GM12878 (cell line): Measurements from ENCODE around the gene CHMP6. TPM values are rescaled to one million over a fixed set of nuclear protein-coding genes. Genes with fewer than 3 reads are reported as not detected.

ENCODE experiments used
- ATAC-seq: fragments of 200-7000 bp; cut with Tn5 transposase; 3 replicates; pipeline ENCODE4 v1.9.1; 2020; ENCODE audit warnings: mild to moderate bottlenecking, moderate library complexity
- BruUV-seq: library from RNA; stranded (reverse); fragments of 400-500 nt; replicated peaks from 2 replicates; lab custom pipeline; 2021; lab: Mats Ljungman, UMichigan
- CTCF ChIA-PET: fragments of 300-600 bp; sonication (Branson Sonifier 250); formaldehyde crosslinking; extraction: SDS; loops from one replicate; lab custom pipeline; 2021; ENCODE audit warnings: inconsistent platforms; lab: Yijun Ruan, JAX
- POLR2A ChIA-PET: fragments of 350-600 bp; formaldehyde crosslinking; extraction: SDS; loops from one replicate; lab custom pipeline; 2021; ENCODE audit warnings: inconsistent platforms; lab: Charles Lee
- RAD21 ChIA-PET: fragments of 300-600 bp; sonication (Branson Sonifier 250); formaldehyde crosslinking; loops from one replicate; lab custom pipeline; 2023; ENCODE audit warnings: antibody characterized with exemption; ENCODE audit not compliant: unreplicated experiment; lab: Charles Lee
- SMC1A ChIA-PET: fragments of 300-600 bp; sonication (Branson Sonifier 250); formaldehyde crosslinking; loops from one replicate; lab custom pipeline; 2023; ENCODE audit not compliant: unreplicated experiment, uncharacterized antibody; lab: Charles Lee
- DNase-seq: peaks from one replicate; pipeline ENCODE4 v3.0.0-alpha.2; 2011; ENCODE audit warnings: low read depth, low spot score
- FAIRE-seq: peaks from 3 replicates; lab custom pipeline; 2011; peaks lifted over from hg19 to GRCh38; lab: Jason Lieb, UNC
- H2AFZ ChIP-seq: 2 replicates; pipeline ENCODE4 v1.6.0; 2011; ENCODE audit warnings: low read depth, low read length, control low read depth; ENCODE audit not compliant: control insufficient read depth
- H3K27ac ChIP-seq: 2 replicates; pipeline ENCODE4 v1.5.1; 2011; ENCODE audit warnings: control low read depth; ENCODE audit not compliant: control insufficient read depth, insufficient read depth
- H3K27me3 ChIP-seq, 2 experiments: replicated peaks in 1 of 2; 2 replicates each; pipeline versions ENCODE4 v1.6.0 to v1.6.1; 2011; ENCODE audit warnings: low read length in 1 of 2; ENCODE audit not compliant: control insufficient read depth in 2 of 2, insufficient read depth in 2 of 2
- H3K36me3 ChIP-seq, 2 experiments: 2 replicates each; pipeline ENCODE4 v1.5.1; 2011; ENCODE audit warnings: low read length in 1 of 2; ENCODE audit not compliant: control insufficient read depth in 2 of 2, insufficient read depth in 2 of 2
- H3K4me1 ChIP-seq: 2 replicates; pipeline ENCODE4 v1.6.1; 2011; ENCODE audit warnings: mild to moderate bottlenecking, low read length, moderate library complexity, mixed read lengths; ENCODE audit not compliant: control insufficient read depth, insufficient read depth
- H3K4me2 ChIP-seq: 2 replicates; pipeline ENCODE4 v1.6.0; 2011; ENCODE audit warnings: control low read depth; ENCODE audit not compliant: control insufficient read depth, insufficient read depth
- H3K4me3 ChIP-seq: fragments of 200-600 bp; sonication (generic); 2 replicates; pipeline ENCODE4 v1.5.1; 2016
- H3K79me2 ChIP-seq: 2 replicates; pipeline ENCODE4 v1.6.0; 2011; ENCODE audit warnings: low read length; ENCODE audit not compliant: control insufficient read depth, insufficient read depth
- H3K9ac ChIP-seq: 2 replicates; pipeline ENCODE4 v1.8.0; 2011; ENCODE audit warnings: low read length, control low read depth, mixed read lengths; ENCODE audit not compliant: control insufficient read depth, insufficient read depth
- H3K9me3 ChIP-seq: replicated peaks from 3 replicates; pipeline ENCODE4 v1.5.1; 2011; ENCODE audit warnings: mild to moderate bottlenecking, low read length; ENCODE audit not compliant: control insufficient read depth, insufficient read depth
- H4K20me1 ChIP-seq: 2 replicates; pipeline ENCODE4 v1.6.0; 2011; ENCODE audit not compliant: control insufficient read depth, insufficient read depth
- CBX5 ChIP-seq: sonication (generic); IDR thresholded peaks from 2 replicates; pipeline ENCODE4 v1.6.1; 2016; ENCODE audit warnings: low read depth, moderate library complexity, mild to moderate bottlenecking, inconsistent platforms
- EGR1 ChIP-seq, 2 experiments: IDR thresholded peaks; 1 replicate in 1 of 2; 2 replicates in 1 of 2; pipeline ENCODE4 v1.6.1; 2011 to 2012; ENCODE audit warnings: low read depth in 2 of 2, low read length in 2 of 2, borderline replicate concordance in 1 of 2, mild to moderate bottlenecking in 1 of 2, moderate library complexity in 1 of 2
- IKZF1 ChIP-seq: fragments of 450-650 bp; conservative IDR thresholded peaks from 2 replicates; pipeline ENCODE4 v1.6.1; 2017; ENCODE audit warnings: antibody characterized with exemption, mild to moderate bottlenecking
- MEF2A ChIP-seq: IDR thresholded peaks from 2 replicates; pipeline ENCODE4 v1.6.1; 2011; ENCODE audit warnings: low read depth, mild to moderate bottlenecking, low read length, moderate library complexity; ENCODE audit not compliant: insufficient read depth
- PAX8 ChIP-seq: fragments of 450-650 bp; IDR thresholded peaks from 2 replicates; pipeline ENCODE4 v1.6.1; 2017; ENCODE audit warnings: mild to moderate bottlenecking, moderate library complexity
- PBX3 ChIP-seq: IDR thresholded peaks from 2 replicates; pipeline ENCODE4 v1.6.1; 2011; ENCODE audit warnings: mild to moderate bottlenecking, low read depth, low read length, moderate library complexity; ENCODE audit not compliant: insufficient replicate concordance
- TCF12 ChIP-seq: IDR thresholded peaks from 2 replicates; pipeline ENCODE4 v1.6.1; 2011; ENCODE audit warnings: low read depth, mild to moderate bottlenecking, low read length
- ZBTB40 ChIP-seq: fragments of 450-650 bp; IDR thresholded peaks from 2 replicates; pipeline ENCODE4 v1.6.1; 2016; ENCODE audit warnings: mild to moderate bottlenecking, moderate library complexity, borderline replicate concordance
- ZNF207 ChIP-seq: fragments of 450-650 bp; IDR thresholded peaks from 2 replicates; pipeline ENCODE4 v1.6.1; 2014; ENCODE audit warnings: antibody characterized with exemption, mild to moderate bottlenecking, borderline replicate concordance
- WGBS: methylation state at CpG from one replicate; pipeline ENCODE4 v1.1.6; 2016; ENCODE audit warnings: low lambda C conversion rate; ENCODE audit not compliant: insufficient replicate concordance, insufficient coverage; ENCODE audit errors: missing lambda C conversion rate; 5-methylcytosine and 5-hydroxymethylcytosine counted together
- in situ Hi-C: fragments of 300-500 bp; cut with MboI; formaldehyde crosslinking; loops from 9 replicates; pipeline ENCODE4 v1.14.3; 2018; ENCODE audit warnings: mixed read lengths
- intact Hi-C: fragments of 100-400 bp; cut with micrococcal nuclease; formaldehyde crosslinking; loops from one replicate; pipeline ENCODE4 v1.14.2; 2022; ENCODE audit not compliant: unreplicated experiment
- polyA plus RNA-seq, 11 experiments: library from polyadenylated mRNA; depleted of rRNA in 4 of 11; unstranded in 6 of 11; stranded (reverse) in 5 of 11; fragments of >200 nt; fragmentation: Nextera tagmentation in 4 of 11; fragmentation: Illumina TruSeq in 1 of 11; extraction: Ambion mirVana in 4 of 11; extraction: Trizol in 1 of 11; gene quantifications; 1 replicate in 1 of 11; 2 replicates in 10 of 11; pipeline versions ENCODE4 v1.2.1 to v1.2.3, GENCODE V29; 2011 to 2016; ENCODE audit warnings: inconsistent platforms in 2 of 11, missing spikeins in 2 of 11, low read depth in 1 of 11
- total RNA-seq, 4 experiments: library from RNA; depleted of rRNA in 3 of 4; stranded (reverse); fragments of >200 nt in 3 of 4; fragmentation: Illumina TruSeq in 1 of 4; extraction: Trizol in 1 of 4; gene quantifications; 2 replicates each; pipeline versions ENCODE4 v1.2.1 to v1.2.3, GENCODE V29; 2013 to 2021

CHMP6 gene
- total and polyA plus RNA-seq, 10 of the 15 experiments (the other 5 are each of a cell fraction or from before 2014, with no cell fraction given): 0.21 to 37.9 (median 14.7) TPM

- 0 out of 3 replicates have a peak, but pooled peaks of 1 of the 2 experiments have one; percentile 13 for TF ChIP-seq EGR1 (IDR thresholded peaks at IDR 0.05; ENCODE audit: borderline replicate concordance in 1 of 2, low read depth in 2 of 2, low read length in 2 of 2)
- 0 out of 2 replicates have a peak, but pooled peaks have one; percentile 10 for TF ChIP-seq ZBTB40
These were observed 671 bp downstream of the CHMP6 start (continued) for GRCh38 chr17:80992077-80992947.

GRCh38 chr17:80992948-80993624, 1.4 kb downstream of the CHMP6 start:
- FAIRE-seq (peak; percentile 35), ATAC-seq (peak; percentile 40), DNase-seq (no peak)
- Histone ChIP-seq H3K36me3 (peaks cover 2 to 5% of the 10 kb centered on the region in 2 experiments; a peak in 3 of 4 replicates), H3K27ac (peak overlapping the region; percentile 25; the same call in 1 of the 2 replicates), H4K20me1 (no peaks in the 10 kb centered on the region), H2AFZ (no peak overlapping the region), H3K4me1 (peaks cover 18% of the 10 kb centered on the region), H3K4me2 (peak overlapping the region; percentile 86), H3K4me3 (peak overlapping the region; percentile 97), H3K9me3 (no peaks in the 10 kb centered on the region), H3K9ac (peak overlapping the region; percentile 89), H3K27me3 (no peaks in the 10 kb centered on the region), H3K79me2 (peaks cover 15% of the 10 kb centered on the region)
- no peak for TF ChIP-seq EGR1 (IDR thresholded peaks at IDR 0.05; ENCODE audit: borderline replicate concordance in 1 of 2, low read depth in 2 of 2, low read length in 2 of 2)
- no peak for TF ChIP-seq PAX8
- no peak for TF ChIP-seq CBX5
- no peak for TF ChIP-seq TCF12
- TF ChIP-seq PBX3: no peak
- no peak for TF ChIP-seq MEF2A
- TF ChIP-seq IKZF1: no peak
- TF ChIP-seq ZNF207: no peak
- POLR2A ChIA-PET: no interaction called here
- WGBS: 77% methylated on average over 16 of the region's 18 CpGs
- intact Hi-C loops (no loop called here), in situ Hi-C loops (no loop called here)
- SMC1A ChIA-PET: no interaction called here
- CTCF ChIA-PET: interaction anchor here (0.7 to 1.3 kb wide), 2 partner anchors 105 to 128 kb away, joined by 3 read pairs; no protein-coding TSS in a partner anchor
- BruUV-seq: TSS peak; percentile 84
- RAD21 ChIA-PET: no interaction called here
